ENCODE data around the gene UAP1L1. TPM values are rescaled to one million over a fixed set of nuclear protein-coding genes. Genes with fewer than 3 reads are reported as not detected.
"Not testable (repeated sequence)": the region's sequence is repeated elsewhere in the genome, so short reads cannot be mapped to it uniquely, and the experiment has no call there.

The UAP1L1 gene
- total RNA-seq, 1 donor from 2014 or later, result 15.4 TPM

DNA sequence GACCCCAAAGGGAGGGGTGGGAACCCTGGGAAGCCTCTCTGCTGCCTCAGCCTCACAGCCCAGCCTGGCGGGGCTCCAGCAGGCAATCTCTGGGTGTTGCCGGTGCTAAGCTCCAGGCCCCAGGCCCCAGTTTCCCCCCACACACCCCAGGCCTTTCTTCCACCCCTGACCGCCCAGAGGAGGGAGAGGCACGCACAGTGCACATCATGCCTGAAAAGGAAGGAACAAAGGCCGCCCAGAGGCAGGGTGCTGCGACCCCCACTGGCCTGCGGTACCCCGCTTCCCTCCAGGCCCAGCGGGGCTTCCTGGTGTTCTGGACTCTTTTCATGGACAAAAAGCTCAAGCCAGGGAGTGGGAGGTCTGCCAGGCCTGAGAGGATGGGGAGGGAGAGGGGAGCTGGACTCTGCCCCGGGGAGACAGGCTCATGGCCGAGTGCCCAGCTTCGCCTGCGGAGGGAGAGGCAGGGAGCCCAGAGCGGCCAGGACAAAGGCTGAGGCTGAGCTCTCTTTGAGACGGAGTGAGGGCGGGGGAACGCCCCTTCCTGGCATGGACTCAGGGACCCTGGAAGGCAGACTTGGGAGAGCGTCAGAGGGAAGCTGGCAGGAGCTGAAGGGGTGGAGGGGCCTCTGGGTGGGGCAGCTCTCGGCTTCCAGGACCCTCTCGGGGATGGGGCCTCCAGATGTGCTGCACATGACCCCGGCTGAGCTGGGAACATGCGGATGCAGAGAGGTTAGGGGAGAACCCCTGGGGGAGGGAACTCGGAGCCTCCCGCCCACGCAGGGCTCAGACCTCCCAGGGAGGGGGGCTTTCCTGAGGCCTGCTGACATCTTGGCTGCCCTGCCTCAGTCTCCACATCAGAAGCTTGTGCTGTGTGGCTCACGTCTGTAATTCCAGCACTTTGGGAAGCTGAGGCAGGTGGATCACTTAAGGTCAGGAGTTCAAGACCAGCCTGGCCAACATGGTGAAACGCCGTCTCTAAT, 21.6 kb upstream of the UAP1L1 start:
- intact Hi-C loops (cut with micrococcal nuclease), result no loop called here

DNA sequence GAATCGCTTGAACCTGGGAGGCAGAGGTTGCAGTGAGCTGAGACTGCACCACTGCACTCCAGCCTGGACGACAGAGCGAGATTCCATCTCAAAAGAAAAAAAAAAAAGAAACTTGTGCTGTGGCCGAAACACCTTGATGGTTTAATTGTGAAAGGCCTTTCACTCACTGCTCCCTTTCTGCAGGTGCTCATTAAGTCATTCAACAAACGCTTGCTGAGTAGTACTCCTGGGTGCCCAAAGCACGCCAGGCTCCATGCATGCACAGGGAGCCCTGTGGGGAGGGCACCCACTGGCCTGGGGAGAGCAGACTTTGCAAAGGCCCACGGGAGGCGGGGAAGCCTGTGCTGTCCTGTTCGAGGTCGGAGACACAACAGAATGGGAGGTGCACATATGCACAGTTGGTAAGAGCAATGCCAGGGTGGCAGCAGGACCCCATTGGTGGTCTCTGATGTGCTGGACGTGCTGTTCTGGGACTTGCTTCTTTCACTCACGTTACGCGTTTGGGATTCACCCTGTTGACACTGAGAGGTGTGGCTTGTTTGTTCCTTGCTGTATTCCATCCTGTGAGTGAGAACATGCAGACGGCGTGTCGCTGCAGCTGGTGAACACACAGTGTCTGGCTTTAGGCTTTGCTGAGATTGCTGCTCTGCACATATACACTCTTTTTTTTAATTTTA, 20.4 kb upstream of the UAP1L1 start:
- intact Hi-C loops (cut with micrococcal nuclease), result no loop called here

DNA sequence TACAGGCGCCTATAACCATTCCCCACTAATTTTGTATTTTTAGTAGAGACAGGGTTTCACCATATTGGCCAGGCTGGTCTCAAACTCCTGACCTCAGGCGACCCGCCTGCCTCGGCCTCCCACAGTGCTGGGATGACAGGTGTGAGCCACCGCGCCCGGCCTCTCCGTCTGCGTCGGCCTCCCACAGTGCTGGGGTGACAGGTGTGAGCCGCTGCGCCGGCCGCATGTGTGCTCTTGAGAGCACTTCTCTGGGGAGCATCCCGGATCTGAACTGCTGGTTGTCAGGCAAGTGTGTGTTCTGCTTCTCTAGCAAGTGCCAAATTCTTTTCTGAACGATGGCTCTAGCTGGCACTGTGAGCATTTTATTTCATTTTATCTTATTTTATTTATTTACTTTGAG, 19.8 kb upstream of the UAP1L1 start:
- intact Hi-C loops (cut with micrococcal nuclease), result no loop called here

DNA sequence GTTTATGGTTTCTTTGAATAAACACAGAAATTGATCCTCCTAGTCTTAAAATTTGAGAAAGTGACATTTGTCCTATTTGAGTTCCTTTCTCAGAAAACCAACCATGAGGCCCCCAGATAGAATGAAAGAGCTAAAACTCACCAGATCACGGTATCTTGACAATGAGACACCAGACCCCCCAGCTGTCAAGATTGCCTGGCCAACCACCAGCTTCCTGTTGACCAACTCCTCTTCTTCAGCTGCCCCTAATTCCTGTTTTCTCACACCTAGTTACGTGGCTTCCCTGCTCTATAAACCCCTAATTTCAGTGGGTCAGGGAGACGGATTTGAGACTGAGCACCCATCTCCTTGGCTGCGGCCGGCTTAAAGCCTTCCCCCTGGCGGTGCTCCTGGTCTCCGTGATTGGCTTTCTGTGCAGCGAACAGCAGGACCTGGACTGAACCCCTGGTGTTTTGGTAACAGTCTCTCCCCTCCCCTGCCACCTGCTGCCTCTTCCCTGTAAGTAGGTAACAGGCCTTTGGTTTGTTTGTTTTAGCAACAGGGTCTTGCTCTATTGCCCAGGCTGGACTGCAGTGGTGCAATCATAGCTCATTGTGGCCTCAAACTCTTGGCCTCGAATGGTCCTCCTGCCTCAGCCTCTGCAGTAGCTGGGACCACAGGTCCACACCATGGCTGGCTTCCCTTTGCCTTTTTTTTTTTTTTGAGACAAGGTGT, 18.6 kb upstream of the UAP1L1 start:
- intact Hi-C loops (cut with micrococcal nuclease), result no loop called here

DNA sequence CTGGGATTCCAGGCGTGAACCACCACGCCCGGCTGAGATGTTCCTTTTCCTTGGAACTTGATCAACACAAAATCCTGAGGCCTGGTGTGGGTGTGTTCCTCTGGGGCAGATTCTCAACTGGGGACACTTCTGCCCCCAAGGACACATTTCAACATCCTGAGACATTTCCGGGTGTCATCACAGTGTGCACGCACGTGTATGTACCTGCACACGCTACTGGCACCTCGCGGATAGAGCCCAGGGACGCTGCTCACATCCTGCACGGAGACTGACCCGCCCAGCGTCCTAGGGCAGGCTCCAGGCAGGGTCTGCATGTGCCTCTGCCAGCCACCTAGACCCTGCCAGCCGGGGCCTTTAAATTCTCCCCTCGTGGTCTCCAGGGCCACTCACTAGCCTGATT, 14.9 kb upstream of the UAP1L1 start:
- intact Hi-C loops (cut with micrococcal nuclease), result no loop called here

DNA sequence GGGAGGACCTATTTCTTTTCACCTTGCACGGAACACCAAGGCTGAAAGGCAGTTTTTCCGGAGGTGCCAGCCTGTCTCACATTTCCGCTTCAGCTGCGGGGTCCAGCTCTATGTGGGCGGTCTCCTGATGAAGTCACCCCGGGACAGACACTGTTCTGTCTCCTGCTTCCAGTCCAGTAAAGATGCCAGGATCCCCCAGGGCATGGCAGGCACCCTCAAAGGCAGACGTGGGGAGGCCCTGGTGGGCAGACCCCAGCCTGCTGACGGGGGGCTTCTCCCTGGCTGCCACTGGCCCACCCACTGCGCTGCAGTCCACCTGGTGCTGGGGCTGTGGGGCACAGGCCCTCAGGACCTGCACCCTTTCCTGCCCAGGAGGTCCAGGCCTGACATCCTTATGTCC, 14.5 kb upstream of the UAP1L1 start:
- intact Hi-C loops (cut with micrococcal nuclease), result not testable (repeated sequence)

DNA sequence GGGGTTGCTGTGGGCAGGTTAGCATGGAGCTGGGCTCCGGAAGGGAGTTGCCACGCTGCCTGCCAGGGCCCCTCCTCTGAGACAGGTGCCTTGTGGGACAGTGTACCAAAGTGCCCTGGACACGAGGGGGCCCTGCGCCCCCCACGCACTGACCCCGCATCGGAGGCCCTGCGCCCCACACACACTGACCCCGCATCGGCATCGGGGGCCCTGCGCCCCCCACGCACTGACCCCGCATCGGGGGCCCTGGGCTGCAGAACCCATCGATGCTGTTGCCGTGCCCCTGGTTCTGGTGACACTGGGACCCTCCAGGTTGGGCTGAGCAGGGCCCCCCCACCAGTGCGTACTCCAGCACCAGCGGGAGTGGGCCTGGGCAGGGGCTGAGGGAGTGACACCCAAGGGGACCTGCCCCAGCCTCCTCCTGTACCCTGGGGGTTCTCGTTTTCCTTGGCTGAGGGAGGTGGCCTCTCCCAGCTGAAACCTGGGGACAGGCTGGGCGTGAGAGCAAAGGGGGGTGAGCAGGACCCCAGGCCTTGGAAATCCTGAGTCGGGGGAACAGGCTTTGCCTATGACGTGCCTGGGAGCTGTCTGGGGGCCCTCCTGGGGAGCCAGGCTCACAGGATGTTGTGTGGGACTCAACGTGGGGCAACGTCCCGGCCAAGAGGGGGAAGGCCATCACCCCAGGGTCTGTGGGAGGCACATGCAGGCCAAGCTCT, 13.8 kb upstream of the UAP1L1 start:
- intact Hi-C loops (cut with micrococcal nuclease), result no loop called here

DNA sequence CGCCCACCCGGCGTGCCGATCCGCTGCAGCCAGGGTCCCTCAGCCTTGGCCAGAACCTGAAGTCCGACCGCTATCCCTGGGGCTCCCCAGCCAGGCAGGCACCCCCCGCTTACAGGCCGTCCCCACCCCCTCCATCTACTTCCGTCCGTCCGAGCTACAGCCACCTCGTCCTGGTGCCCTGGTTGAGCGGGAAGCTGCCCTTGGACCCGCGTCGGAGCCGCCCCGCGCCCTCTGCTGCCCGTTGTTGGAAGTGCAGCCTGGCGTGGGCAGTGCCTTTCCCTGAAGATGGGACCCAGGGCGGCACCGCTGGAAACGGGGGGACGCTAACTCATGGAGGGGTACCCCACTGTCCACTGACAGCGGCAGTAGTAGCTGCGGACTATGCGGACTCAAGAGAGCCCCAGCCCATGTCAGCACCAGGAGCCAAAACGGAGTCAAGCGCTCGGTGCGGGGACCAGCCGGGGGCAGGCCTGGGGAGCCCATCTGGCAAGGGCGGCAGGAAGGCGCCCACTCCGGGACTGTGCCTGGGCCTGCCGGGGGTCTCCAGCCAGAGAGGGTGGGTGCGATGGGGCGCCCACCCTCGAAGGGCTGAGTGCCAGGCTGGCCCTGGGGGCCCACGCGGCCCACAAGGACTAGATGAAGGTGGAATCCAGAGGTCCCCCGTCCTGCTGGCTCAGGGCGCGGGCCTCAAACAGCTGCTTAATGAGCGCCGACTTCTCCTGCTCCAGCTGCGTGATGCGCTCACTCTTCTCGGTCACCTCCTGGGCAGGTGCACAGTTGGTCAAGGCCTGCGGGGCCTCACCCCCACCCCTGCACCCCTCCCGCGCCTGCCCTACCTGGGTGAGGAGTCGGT, 13.1 kb upstream of the UAP1L1 start:
- intact Hi-C loops (cut with micrococcal nuclease), result no loop called here

DNA sequence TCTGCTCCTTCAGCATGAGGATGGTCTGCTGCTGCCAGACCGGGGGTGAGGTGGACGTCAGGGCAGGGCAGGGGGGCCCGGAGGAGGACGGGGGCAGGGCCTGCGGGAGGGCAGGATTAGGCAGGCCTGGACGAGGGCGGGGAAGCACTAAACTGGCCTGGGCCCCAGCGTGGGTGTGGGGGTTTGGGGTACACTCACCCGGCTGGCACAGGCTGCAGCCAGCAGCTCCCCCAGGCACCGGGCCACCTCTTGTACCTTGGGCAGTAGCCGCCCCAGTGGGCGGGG, 12.5 kb upstream of the UAP1L1 start:
- intact Hi-C loops (cut with micrococcal nuclease), result loop anchor here (5.0 kb wide), 1 partner anchor 38 kb away; the partner anchor contains the start of gene ABCA2

DNA sequence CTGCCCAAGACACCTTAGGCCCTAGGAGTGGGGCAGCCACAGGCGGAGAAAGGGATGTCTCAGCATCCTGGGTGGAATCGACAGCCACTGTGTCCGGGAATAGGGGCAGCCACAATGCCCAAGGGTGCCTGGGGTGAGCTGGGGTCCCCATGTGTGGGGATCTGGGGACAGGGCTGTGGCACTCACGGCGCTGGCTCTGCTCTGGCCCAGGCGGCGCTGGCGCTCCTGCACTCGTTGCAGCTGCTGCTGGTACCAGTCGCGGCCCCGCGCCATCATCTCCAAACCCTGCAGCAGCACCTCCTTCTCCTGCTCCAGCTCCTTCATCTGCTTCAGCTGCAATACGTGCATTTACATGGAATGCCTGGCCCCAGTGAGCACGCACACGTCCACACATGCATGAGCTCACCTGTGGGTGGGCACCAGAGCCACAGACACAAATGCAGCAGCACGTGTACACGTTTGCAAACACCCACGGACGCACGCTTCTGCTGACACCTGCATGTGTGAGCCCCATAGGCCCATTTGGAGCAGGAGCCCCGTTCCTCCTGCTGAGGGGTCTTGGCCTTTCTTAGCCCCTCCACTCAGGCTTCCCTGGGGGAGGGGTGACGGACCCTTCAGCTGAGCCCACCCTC, 11.9 kb upstream of the UAP1L1 start:
- intact Hi-C loops (cut with micrococcal nuclease), result loop anchor here (5.0 kb wide), 1 partner anchor 38 kb away; the partner anchor contains the start of gene ABCA2

DNA sequence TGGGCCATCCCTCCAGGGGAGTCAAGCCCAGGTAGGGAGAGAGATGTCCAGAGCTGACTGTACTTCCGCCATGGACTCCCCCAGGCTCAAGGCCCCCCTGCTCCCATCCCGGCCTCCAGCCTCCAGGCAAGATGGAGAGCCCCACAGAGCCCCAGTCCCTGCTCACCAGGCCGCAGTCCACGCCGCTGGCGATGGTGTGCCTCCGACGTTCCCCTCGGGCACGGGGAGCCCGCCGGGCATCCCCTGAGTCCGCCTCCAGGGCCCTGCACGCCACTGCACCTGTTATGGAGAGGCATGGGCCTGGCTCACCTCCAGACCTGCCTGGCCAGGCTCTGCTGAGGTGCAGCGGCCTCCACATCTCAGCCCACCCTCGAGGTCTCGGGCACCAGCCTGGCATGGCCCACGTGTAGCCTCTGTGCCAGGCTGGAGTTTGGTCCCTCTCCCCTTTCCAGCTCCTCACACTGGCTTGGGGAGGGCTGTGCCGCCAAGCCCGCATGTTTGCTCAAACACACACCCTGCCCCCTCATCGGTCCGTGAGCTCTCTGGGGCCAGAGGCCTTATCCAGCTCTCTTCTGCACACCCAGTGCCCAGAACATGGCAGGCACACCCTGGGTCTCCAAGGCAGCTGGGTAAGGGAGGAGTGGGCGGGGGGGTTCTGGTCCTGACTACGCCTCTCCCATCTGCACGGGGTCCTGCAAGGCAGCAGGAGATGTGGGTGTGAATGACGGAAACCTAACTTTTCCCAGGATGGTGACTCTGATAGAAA, 11.0 kb upstream of the UAP1L1 start:
- intact Hi-C loops (cut with micrococcal nuclease), result loop anchor here (2.0 to 5.0 kb wide), 2 partner anchors 19 to 39 kb away; partner anchors contain the start of genes ABCA2 and NPDC1

DNA sequence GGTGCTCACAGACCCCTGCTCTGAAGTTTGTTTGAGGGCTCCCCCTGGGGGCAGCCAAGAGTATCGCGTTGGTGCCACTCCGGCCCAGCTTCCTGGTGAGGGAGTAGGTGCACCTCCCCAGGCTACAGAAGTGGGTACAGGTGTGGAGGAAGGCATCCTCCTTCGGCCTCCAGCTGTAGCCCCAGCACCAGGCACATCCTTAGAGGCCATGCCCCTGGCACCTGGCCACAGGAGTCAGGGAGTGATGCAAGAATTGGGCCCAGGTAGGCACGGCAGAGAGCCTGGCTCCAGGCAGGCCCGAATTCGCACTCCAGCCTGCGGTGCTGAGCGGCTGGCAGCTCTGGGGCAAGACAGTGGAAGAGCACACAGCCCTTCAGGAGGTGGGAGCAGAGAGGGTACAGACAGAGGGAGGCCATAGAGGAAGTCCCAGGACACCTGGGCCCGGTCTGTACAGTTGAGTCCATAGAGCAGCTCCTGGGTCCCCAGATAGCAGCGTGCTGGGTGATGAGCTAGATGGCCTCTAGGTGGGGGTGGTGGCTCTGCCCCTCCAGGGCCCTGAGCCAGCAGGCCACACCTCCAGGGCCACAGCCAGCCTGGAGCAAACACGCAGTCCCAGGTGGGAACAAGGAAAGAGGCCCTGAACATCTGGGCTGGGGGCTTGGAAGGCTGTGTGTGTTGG, 9.3 kb upstream of the UAP1L1 start:
- intact Hi-C loops (cut with micrococcal nuclease), result loop anchor here (2.0 to 5.0 kb wide), 2 partner anchors 21 to 41 kb away; partner anchors contain the start of genes ABCA2 and NPDC1

DNA sequence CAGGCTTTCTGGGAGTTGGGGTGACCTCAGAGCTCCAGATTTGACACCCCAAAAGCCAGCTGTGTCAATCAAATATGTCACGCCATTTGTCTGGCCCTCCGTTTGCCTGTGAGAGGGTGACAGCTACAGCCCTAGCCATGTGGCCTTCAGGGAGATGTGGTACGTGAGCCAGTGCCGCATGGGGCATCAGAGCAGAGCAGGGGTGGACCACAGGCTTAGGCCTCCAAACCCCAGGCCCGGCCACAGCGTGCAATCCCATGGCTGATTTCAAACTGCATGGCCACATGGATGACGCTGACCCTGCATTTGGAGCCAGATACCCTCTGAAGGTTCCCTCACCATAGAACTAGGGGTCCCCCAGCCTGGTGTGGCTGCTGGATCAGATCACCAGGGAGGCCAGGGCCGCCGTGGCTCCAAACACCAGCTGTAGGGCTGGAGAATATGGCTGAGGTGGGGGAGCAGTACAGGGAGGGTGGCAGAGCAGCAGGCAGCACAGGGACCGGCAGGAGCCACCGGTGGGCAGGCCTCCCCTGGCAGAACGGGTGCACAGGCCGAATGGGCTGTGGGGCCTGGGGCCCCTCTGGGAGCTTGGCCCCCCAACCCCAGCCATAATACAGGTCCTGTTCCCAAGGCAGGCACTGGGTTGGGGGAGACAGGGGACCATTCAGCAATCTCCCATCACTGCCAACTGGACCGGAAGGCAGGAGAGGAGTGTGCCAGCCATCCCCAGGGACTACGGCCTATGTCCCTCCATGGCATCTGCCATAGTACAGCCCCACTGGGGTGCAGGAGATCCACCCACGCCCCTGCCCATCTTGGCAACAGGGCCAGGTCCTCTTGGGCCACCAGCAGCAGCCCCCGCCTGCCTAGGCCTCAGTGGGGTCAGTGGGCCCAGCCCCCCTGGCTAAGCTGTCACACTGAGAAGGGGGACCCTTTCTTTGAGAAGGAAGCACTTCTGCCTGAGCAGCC, 8.5 kb upstream of the UAP1L1 start:
- intact Hi-C loops (cut with micrococcal nuclease), result loop anchor here (5.0 kb wide), 1 partner anchor 42 kb away; the partner anchor contains the start of gene ABCA2

DNA sequence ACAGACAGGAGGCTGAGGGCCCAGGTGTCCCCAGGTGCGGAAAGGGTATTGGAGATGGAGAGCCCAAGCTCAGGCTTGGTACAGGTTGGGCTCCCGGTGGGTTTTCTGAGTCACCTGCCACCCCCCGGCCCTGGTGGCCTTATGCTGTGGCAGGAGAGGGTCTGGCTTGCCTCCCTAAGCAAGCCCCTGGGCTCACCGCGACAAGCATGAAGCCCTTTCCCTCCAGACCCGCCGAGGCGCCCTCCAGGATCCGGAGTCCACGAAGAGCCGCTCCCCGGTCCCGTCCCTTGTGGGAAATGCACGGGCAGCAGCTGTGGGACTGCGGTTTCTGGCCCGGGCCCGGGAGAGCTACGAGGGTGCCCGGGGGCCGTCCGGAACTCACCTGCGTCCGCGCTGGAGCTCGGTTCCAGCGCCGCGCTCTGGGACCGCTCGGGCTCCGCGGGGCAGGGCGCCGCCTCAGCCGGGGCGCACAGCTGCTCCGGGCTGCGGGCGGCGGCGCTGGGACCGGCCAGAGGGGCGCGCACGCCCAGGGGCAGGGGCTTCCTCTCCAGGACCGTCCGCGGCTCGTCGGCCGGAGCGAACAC, 7.7 kb upstream of the UAP1L1 start:
- intact Hi-C loops (cut with micrococcal nuclease), result loop anchor here (1.0 to 5.0 kb wide), 4 partner anchors 17 to 77 kb away; partner anchors contain the start of genes ABCA2, DPP7, MAN1B1 and PAXX

DNA sequence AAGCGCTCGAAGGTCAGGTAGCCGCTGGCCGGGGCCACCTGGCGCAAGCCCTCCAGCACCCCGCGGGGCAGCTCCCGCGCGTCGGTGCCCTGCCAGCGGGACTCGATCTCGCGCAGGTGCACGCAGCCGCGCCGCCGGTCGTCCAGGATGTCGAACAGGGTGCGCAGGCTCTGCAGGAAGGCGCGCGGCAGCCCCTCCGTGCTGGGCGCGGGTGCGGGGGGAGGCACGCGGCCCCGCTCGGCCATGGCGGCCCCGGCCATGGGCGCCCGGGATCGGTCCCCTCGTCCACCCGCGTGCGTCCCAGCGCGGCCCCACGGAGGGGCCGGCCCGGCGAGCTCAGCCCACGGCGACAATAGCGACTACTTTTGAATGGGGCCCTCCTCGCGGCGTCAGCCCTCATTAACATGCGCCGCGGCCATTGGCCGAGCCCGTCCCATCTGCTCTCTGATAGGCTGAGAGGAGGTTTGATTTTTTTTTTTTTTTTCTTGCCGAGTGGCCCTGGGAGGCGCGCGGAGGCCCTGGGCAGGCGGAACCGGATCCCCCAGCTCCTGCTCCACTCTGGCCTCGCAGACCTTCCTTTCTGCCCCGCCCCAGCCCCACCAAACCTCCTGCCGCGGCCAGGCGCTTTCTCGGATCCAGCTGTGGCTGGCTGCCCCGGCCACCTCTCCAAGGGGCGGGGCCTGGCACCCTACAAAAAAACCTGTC, 7.0 kb upstream of the UAP1L1 start, which contains the start of gene SAPCD2:
Gene SAPCD2 (minus strand): TSS at position 357 of the 705 bp plus-strand sequence. CDS start 97 bp downstream, at position 260.
- intact Hi-C loops (cut with micrococcal nuclease), result loop anchor here (1.0 kb wide), 3 partner anchors 16 to 78 kb away; partner anchors contain the start of genes DPP7, MAN1B1 and PAXX

DNA sequence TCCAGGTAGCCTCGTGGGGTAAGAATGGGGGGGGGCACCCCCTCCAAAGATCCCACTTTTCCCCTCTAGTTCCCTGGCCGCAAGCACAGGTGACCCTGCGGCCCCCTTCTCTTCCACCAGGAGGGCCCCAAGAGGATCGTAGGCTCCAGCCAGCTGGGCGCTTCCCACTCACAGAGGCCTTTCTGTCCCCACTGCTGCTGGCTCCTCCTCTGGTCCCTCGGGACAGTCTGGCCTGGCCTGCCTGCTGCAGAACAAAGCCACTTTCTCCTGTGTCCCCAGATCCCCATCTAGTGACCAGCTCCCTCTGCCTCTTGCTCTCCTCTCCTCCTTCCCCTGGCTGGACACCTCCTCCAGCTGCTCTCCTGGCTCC, 6.4 kb upstream of the UAP1L1 start:
- intact Hi-C loops (cut with micrococcal nuclease), result loop anchor here (1.0 kb wide), 3 partner anchors 15 to 79 kb away; partner anchors contain the start of genes DPP7, MAN1B1 and PAXX

Data from T-helper 2 cell treated with Interferon-gamma antibody and Interleukin-4, amounts not matched to agents 100 ng/mL and 5 ng/mL, for 36 hours (primary cell).